ENCODE data around the gene ACTRT1. TPM values are rescaled to one million over a fixed set of nuclear protein-coding genes. Genes with fewer than 3 reads are reported as not detected.

Gene ACTRT1
- not detected for total RNA-seq

DNA sequence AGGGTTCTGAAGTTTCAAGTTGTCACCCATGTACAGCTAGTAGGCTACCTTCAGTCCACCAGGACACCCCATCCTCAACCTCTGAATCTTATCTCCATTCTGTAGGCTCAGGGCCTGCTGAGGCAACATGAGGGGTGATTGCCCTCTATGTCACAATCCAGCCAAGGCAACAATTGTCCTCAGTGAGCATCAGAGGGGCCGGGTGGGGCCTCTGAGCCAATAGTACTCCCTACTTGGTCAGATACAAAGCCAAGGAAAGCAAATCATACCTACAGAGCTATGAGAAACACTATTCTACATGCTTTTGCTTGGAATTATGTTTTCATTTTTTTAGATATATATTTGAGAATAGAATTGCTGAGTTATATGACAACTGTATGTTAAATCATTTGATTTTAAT is at the start of gene ACTRT1:
ACTRT1 (minus strand) TSS at position 101 of the 400 bp plus-strand sequence. CDS start 197 bp downstream, outside the sequence.

Measured in metanephros (tissue), 1 donor.